H9 (cell line): ENCODE results near the gene TBPL1. TPM values are rescaled to one million over a fixed set of nuclear protein-coding genes. Genes with fewer than 3 reads are reported as not detected.

ENCODE experiments used
- DNase-seq: peaks from one replicate; pipeline ENCODE4 v3.0.0-alpha.2; 2017
- H2AFZ ChIP-seq: one replicate; pipeline ENCODE4 v1.6.1; 2013; ENCODE audit warnings: mild to moderate bottlenecking, low read length, control low read depth, moderate library complexity
- H2AK5ac ChIP-seq: 2 replicates; pipeline ENCODE4 v1.6.1; 2013; ENCODE audit warnings: low read length, control low read depth, mixed read lengths; ENCODE audit not compliant: insufficient read length
- H2BK120ac ChIP-seq: one replicate; pipeline ENCODE4 v1.6.1; 2013; ENCODE audit warnings: low read depth, mild to moderate bottlenecking, low read length, control low read depth, inconsistent platforms; ENCODE audit not compliant: poor library complexity, severe bottlenecking
- H2BK12ac ChIP-seq: 2 replicates; pipeline ENCODE4 v1.6.1; 2013; ENCODE audit warnings: low read length, control low read depth, mixed read lengths, low read depth; ENCODE audit not compliant: insufficient read length
- H2BK15ac ChIP-seq: 2 replicates; pipeline ENCODE4 v1.6.1; 2013; ENCODE audit warnings: low read depth, low read length, control low read depth
- H2BK20ac ChIP-seq: one replicate; pipeline ENCODE4 v1.6.1; 2013; ENCODE audit warnings: low read depth, mild to moderate bottlenecking, low read length, control low read depth, inconsistent platforms; ENCODE audit not compliant: poor library complexity, severe bottlenecking
- H2BK5ac ChIP-seq: 2 replicates; pipeline ENCODE4 v1.6.1; 2013; ENCODE audit warnings: low read length, control low read depth, mixed read lengths; ENCODE audit not compliant: insufficient read length
- H3K14ac ChIP-seq: 2 replicates; pipeline ENCODE4 v1.6.1; 2013; ENCODE audit warnings: low read length, control low read depth; ENCODE audit not compliant: insufficient read depth
- H3K18ac ChIP-seq: 2 replicates; pipeline ENCODE4 v1.6.1; 2013; ENCODE audit warnings: low read depth, mild to moderate bottlenecking, mixed read lengths, low read length, control low read depth; ENCODE audit not compliant: insufficient read length
- H3K23ac ChIP-seq: 2 replicates; pipeline ENCODE4 v1.6.1; 2013; ENCODE audit warnings: low read length, control low read depth, mixed read lengths, low read depth; ENCODE audit not compliant: insufficient read length
- H3K23me2 ChIP-seq: 2 replicates; pipeline ENCODE4 v1.6.1; 2013; ENCODE audit warnings: low read depth, mild to moderate bottlenecking, mixed read lengths, low read length, control low read depth; ENCODE audit not compliant: insufficient read length, poor library complexity, severe bottlenecking
- H3K27ac ChIP-seq: 2 replicates; pipeline ENCODE4 v1.5.1; 2013; ENCODE audit warnings: low read length, control low read depth, mixed read lengths, low read depth; ENCODE audit not compliant: insufficient read length
- H3K27me3 ChIP-seq: 2 replicates; pipeline ENCODE4 v1.6.1; 2013; ENCODE audit warnings: low read length, control low read depth, inconsistent platforms; ENCODE audit not compliant: insufficient read depth
- H3K4ac ChIP-seq: 2 replicates; pipeline ENCODE4 v1.6.1; 2013; ENCODE audit warnings: low read depth, mild to moderate bottlenecking, control low read depth, inconsistent platforms, low read length, moderate library complexity
- H3K4me1 ChIP-seq: 2 replicates; pipeline ENCODE4 v1.6.1; 2013; ENCODE audit warnings: low read length, control low read depth, inconsistent platforms; ENCODE audit not compliant: insufficient read depth
- H3K4me2 ChIP-seq: 2 replicates; pipeline ENCODE4 v1.6.1; 2013; ENCODE audit warnings: low read length, control low read depth, mixed read lengths; ENCODE audit not compliant: insufficient read length, insufficient read depth
- H3K56ac ChIP-seq: 2 replicates; pipeline ENCODE4 v1.6.1; 2013; ENCODE audit warnings: low read depth, mild to moderate bottlenecking, mixed read lengths, low read length, control low read depth; ENCODE audit not compliant: insufficient read length
- H3K79me1 ChIP-seq: 2 replicates; pipeline ENCODE4 v1.6.1; 2013; ENCODE audit warnings: low read depth, mild to moderate bottlenecking, moderate library complexity, low read length, control low read depth, inconsistent platforms; ENCODE audit not compliant: insufficient read depth, poor library complexity, severe bottlenecking
- H3K79me2 ChIP-seq: 2 replicates; pipeline ENCODE4 v1.6.1; 2013; ENCODE audit warnings: low read length, control low read depth, inconsistent platforms; ENCODE audit not compliant: insufficient read depth
- H3K9ac ChIP-seq: 2 replicates; pipeline ENCODE4 v1.6.1; 2013; ENCODE audit warnings: low read length, control low read depth, mixed read lengths; ENCODE audit not compliant: insufficient read length; ENCODE audit errors: extremely low read depth
- H3K9me3 ChIP-seq: one replicate; pipeline ENCODE4 v1.6.1; 2013; ENCODE audit warnings: low read depth, low read length, inconsistent platforms; ENCODE audit not compliant: control insufficient read depth
- H3T11ph ChIP-seq: one replicate; pipeline ENCODE4 v1.6.1; 2013; ENCODE audit warnings: mild to moderate bottlenecking, low read length, control low read depth, inconsistent platforms
- H4K20me1 ChIP-seq: one replicate; pipeline ENCODE4 v1.6.1; 2013; ENCODE audit not compliant: control insufficient read depth, insufficient read length, insufficient read depth
- H4K5ac ChIP-seq: 2 replicates; pipeline ENCODE4 v1.6.1; 2013; ENCODE audit warnings: low read depth, mild to moderate bottlenecking, mixed read lengths, low read length, control low read depth; ENCODE audit not compliant: insufficient read length
- H4K8ac ChIP-seq: replicated peaks from 2 replicates; pipeline ENCODE4 v1.6.1; 2013; ENCODE audit warnings: low read length, control low read depth, mixed read lengths, low read depth; ENCODE audit not compliant: insufficient read length
- H4K91ac ChIP-seq: 2 replicates; pipeline ENCODE4 v1.6.1; 2013; ENCODE audit warnings: low read depth, mild to moderate bottlenecking, moderate library complexity, mixed read lengths, low read length, control low read depth; ENCODE audit not compliant: insufficient read length
- H3K27ac Mint-ChIP-seq, 3 experiments: 2 replicates in 2 of 3; 3 replicates in 1 of 3; pipeline ENCODE4 v1.8.0; 2020 to 2021; ENCODE audit warnings: mixed read lengths in 3 of 3, mild to moderate bottlenecking in 1 of 3, moderate library complexity in 1 of 3
- H3K27me3 Mint-ChIP-seq: 2 replicates; pipeline ENCODE4 v1.8.0; 2021; ENCODE audit warnings: low read depth, mild to moderate bottlenecking, moderate library complexity, mixed read lengths
- H3K36me3 Mint-ChIP-seq, 3 experiments: 2 replicates in 2 of 3; 3 replicates in 1 of 3; pipeline ENCODE4 v1.8.0; 2020 to 2021; ENCODE audit warnings: low read depth in 3 of 3, mixed read lengths in 3 of 3; ENCODE audit not compliant: insufficient read depth in 1 of 3
- H3K4me1 Mint-ChIP-seq, 2 experiments: 2 replicates each; pipeline ENCODE4 v1.8.0; 2020; ENCODE audit warnings: mixed read lengths in 2 of 2
- H3K4me3 Mint-ChIP-seq, 2 experiments: 2 replicates in 1 of 2; 3 replicates in 1 of 2; pipeline ENCODE4 v1.8.0; 2020 to 2021; ENCODE audit warnings: mild to moderate bottlenecking in 2 of 2, mixed read lengths in 2 of 2, moderate library complexity in 1 of 2
- H3K9me3 Mint-ChIP-seq, 2 experiments: 2 replicates in 1 of 2; 3 replicates in 1 of 2; pipeline ENCODE4 v1.8.0; 2020; ENCODE audit warnings: mild to moderate bottlenecking in 2 of 2, mixed read lengths in 2 of 2, moderate library complexity in 1 of 2
- WGBS: extraction: QIAGEN DNeasy Blood & Tissue Kit; methylation state at CpG from one replicate; pipeline ENCODE4 v1.1.7; 2013; ENCODE audit warnings: missing lambda C conversion rate, low lambda C conversion rate, mixed read lengths; ENCODE audit not compliant: insufficient read length; ENCODE audit errors: extremely low coverage; 5-methylcytosine and 5-hydroxymethylcytosine counted together
- total RNA-seq: library from RNA; stranded (reverse); gene quantifications from 2 replicates; pipeline ENCODE4 v1.2.1, GENCODE V29; 2021
- TF ChIP-seq, protein P1 (sequence below): fragments of 200-600 bp; sonication (generic); conservative IDR thresholded peaks from 3 replicates; pipeline ENCODE4 v1.8.0; 2021; ENCODE audit warnings: antibody characterized with exemption, mild to moderate bottlenecking

TBPL1 gene
- total RNA-seq, 1 experiment from 2014 or later, result 49.7 TPM

DNA sequence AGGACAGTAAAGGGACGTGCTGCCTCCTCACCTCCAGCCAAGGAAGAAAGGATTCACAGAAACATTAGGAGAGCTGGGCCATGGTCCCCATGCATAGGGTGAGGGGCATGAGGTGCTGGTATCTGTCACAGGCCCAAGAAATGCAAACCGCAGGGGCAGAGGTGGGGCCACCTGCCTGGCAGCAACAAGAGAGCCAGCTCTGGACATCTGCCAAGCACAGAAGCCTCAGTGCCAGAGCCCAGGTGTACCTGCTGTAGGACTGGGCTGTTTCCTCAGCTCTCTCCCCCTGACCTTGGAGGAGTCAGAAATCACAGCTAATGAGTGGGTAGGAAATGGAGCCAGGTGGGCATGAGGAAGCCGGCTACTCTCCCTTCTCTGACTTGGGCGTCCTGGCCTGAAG is 54.1 kb downstream of the TBPL1 start:
- H3K27me3 Mint-ChIP-seq, result no peaks in the 10 kb centered on the region

More for the DNA sequence above, 54.1 kb downstream of the TBPL1 start:
- Histone ChIP-seq H2AK5ac (no peak overlapping the region), H3K9me3 (no peaks in the 10 kb centered on the region), H3K27me3 (no peaks in the 10 kb centered on the region), H3K4me2 (no peak overlapping the region), H2BK5ac (no peak overlapping the region), H2BK15ac (no peak overlapping the region), H3K56ac (no peak overlapping the region), H3K4me1 (0 out of 2 replicates have a peak, but pooled peaks cover 2% of the 10 kb centered on the region), H4K91ac (no peak overlapping the region), H3K79me2 (no peaks in the 10 kb centered on the region), H2BK20ac (no peak overlapping the region), H3K23ac (no peak overlapping the region), H3K23me2 (no peaks in the 10 kb centered on the region), H3K27ac (no peak overlapping the region), H3K79me1 (no peaks in the 10 kb centered on the region), H4K8ac (no peak overlapping the region), H3K9ac (no peak overlapping the region), H4K20me1 (no peaks in the 10 kb centered on the region), H4K5ac (no peak overlapping the region), H2AFZ (no peak overlapping the region), H3T11ph (no peak overlapping the region), H3K4ac (no peak overlapping the region), H2BK12ac (no peak overlapping the region), H3K14ac (no peak overlapping the region; the same call in 1 of the 2 replicates), H3K18ac (no peak overlapping the region), H2BK120ac (no peak overlapping the region)
- no peak for DNase-seq
- Mint-ChIP-seq H3K36me3 (peaks cover 0 to 8% (median 0%) of the 10 kb centered on the region in 3 experiments; a peak in 2 of 7 replicates), H3K27ac (no peak overlapping the region), H3K9me3 (no peaks in the 10 kb centered on the region), H3K4me3 (no peak overlapping the region), H3K4me1 (peaks cover 5 to 11% of the 10 kb centered on the region in 2 experiments)
- TF ChIP-seq, protein P1, sequence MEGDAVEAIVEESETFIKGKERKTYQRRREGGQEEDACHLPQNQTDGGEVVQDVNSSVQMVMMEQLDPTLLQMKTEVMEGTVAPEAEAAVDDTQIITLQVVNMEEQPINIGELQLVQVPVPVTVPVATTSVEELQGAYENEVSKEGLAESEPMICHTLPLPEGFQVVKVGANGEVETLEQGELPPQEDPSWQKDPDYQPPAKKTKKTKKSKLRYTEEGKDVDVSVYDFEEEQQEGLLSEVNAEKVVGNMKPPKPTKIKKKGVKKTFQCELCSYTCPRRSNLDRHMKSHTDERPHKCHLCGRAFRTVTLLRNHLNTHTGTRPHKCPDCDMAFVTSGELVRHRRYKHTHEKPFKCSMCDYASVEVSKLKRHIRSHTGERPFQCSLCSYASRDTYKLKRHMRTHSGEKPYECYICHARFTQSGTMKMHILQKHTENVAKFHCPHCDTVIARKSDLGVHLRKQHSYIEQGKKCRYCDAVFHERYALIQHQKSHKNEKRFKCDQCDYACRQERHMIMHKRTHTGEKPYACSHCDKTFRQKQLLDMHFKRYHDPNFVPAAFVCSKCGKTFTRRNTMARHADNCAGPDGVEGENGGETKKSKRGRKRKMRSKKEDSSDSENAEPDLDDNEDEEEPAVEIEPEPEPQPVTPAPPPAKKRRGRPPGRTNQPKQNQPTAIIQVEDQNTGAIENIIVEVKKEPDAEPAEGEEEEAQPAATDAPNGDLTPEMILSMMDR, result no peak
- WGBS, result no CpG with 5 or more reads among the region's 4 CpGs
